ENCODE measurements around the gene LUZP4.

DNA sequence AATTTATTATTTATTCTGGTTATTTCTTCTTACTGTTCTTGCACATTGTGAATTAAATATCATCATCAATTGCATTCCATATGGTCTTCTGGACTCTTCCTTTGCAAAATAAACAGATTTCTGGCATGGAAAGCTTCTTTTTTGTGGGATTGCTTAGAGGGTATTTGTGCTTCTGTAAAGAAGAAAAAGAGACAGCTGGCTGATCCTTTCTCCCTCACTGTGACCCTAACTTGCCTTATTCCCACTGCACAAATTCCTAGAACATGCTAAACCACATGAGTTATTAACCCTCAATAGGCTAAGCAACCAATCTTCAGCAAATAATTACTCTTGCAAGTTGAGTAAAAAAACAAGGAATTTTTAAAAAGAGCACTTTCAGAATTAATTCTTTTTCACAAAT, 31.8 kb upstream of the LUZP4 start:
- TF ChIP-seq POLR2AphosphoS5 (IDR thresholded peaks at IDR 0.05; ENCODE audit: low read depth, low read length) (no peak), TAF1 (IDR thresholded peaks at IDR 0.05; ENCODE audit: borderline replicate concordance, insufficient read depth, low read length) (no peak), FOXP2 (optimal IDR thresholded peaks at IDR 0.05; ENCODE audit: borderline replicate concordance, extremely low read depth, extremely low read length, insufficient read depth) (no peak), SIN3A (IDR thresholded peaks at IDR 0.05; ENCODE audit: borderline replicate concordance, insufficient read depth, low read length) (no peak)
- TF ChIP-seq, protein P1, sequence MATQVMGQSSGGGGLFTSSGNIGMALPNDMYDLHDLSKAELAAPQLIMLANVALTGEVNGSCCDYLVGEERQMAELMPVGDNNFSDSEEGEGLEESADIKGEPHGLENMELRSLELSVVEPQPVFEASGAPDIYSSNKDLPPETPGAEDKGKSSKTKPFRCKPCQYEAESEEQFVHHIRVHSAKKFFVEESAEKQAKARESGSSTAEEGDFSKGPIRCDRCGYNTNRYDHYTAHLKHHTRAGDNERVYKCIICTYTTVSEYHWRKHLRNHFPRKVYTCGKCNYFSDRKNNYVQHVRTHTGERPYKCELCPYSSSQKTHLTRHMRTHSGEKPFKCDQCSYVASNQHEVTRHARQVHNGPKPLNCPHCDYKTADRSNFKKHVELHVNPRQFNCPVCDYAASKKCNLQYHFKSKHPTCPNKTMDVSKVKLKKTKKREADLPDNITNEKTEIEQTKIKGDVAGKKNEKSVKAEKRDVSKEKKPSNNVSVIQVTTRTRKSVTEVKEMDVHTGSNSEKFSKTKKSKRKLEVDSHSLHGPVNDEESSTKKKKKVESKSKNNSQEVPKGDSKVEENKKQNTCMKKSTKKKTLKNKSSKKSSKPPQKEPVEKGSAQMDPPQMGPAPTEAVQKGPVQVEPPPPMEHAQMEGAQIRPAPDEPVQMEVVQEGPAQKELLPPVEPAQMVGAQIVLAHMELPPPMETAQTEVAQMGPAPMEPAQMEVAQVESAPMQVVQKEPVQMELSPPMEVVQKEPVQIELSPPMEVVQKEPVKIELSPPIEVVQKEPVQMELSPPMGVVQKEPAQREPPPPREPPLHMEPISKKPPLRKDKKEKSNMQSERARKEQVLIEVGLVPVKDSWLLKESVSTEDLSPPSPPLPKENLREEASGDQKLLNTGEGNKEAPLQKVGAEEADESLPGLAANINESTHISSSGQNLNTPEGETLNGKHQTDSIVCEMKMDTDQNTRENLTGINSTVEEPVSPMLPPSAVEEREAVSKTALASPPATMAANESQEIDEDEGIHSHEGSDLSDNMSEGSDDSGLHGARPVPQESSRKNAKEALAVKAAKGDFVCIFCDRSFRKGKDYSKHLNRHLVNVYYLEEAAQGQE (IDR thresholded peaks at IDR 0.05; ENCODE audit: insufficient read depth in 1 of 2, low read depth in 2 of 2, low read length in 2 of 2): no peak
